Heart right ventricle (tissue), 16 donors: ENCODE data around the gene FBXW12. TPM values are rescaled to one million over a fixed set of nuclear protein-coding genes. Genes with fewer than 3 reads are reported as not detected.

Experiments
- ATAC-seq, 8 donors: fragments of 200-7000 bp; cut with Tn5 transposase; one replicate each; pipeline ENCODE4 v1.9.1; 2020; ENCODE audit warnings: mild to moderate bottlenecking in 8 of 8, moderate library complexity in 8 of 8, moderate number of reproducible peaks in 1 of 8
- DNase-seq, 2 donors: peaks; one replicate each; pipeline ENCODE4 v3.0.0-alpha.2; 2020
- H3K27ac ChIP-seq, 10 donors: fragments of 200-600 bp; sonication (generic) in 2 of 10; one replicate each; pipeline versions ENCODE4 v1.5.0 to v1.8.0; 2020 to 2022; ENCODE audit warnings: mild to moderate bottlenecking in 3 of 10
- H3K27me3 ChIP-seq, 7 donors: fragments of 200-600 bp; one replicate each; pipeline ENCODE4 v1.8.0; 2021 to 2022; ENCODE audit warnings: mild to moderate bottlenecking in 2 of 7
- H3K36me3 ChIP-seq, 9 donors: fragments of 200-600 bp; sonication (generic) in 1 of 9; one replicate each; pipeline versions ENCODE4 v1.5.0 to v1.8.0; 2020 to 2022; ENCODE audit warnings: mild to moderate bottlenecking in 2 of 9
- H3K4me1 ChIP-seq, 9 donors: fragments of 200-600 bp; sonication (generic) in 1 of 9; one replicate each; pipeline versions ENCODE4 v1.5.0 to v1.8.0; 2020 to 2022; ENCODE audit warnings: mild to moderate bottlenecking in 4 of 9
- H3K4me3 ChIP-seq, 10 donors: fragments of 200-600 bp; sonication (generic) in 2 of 10; one replicate each; pipeline versions ENCODE4 v1.5.0 to v1.8.0; 2020 to 2022; ENCODE audit warnings: mild to moderate bottlenecking in 7 of 10, moderate library complexity in 2 of 10
- H3K9me3 ChIP-seq, 11 donors: fragments of 200-600 bp in 10 of 11; sonication (generic) in 2 of 11; one replicate each; pipeline versions ENCODE4 v1.5.0 to v1.8.0; 2013 to 2022; ENCODE audit warnings: mild to moderate bottlenecking in 2 of 11, control low read depth in 1 of 11, moderate library complexity in 1 of 11
- WGBS, 2 donors: extraction: QIAGEN DNeasy Blood & Tissue Kit; methylation state at CpG; one replicate each; pipeline ENCODE4 v1.1.7; 2013; ENCODE audit warnings: inconsistent platforms in 1 of 2; 5-methylcytosine and 5-hydroxymethylcytosine counted together
- intact Hi-C, 10 donors: fragments of 100-400 bp; cut with DNase I; formaldehyde crosslinking; loops; one replicate each; pipeline versions ENCODE4 v1.11.1 to v1.14.2; 2022
- polyA plus RNA-seq, 2 donors: library from polyadenylated mRNA; stranded (reverse); fragments of 200-250 nt; gene quantifications; one replicate each; pipeline ENCODE4 v1.2.3, GENCODE V29; 2013
- total RNA-seq, 10 donors: library from RNA; stranded (reverse); fragmentation: NEBNext Ultra II Directional in 3 of 10; extraction: Animal tissue kit (Norgen Biotek cat#: 25700) in 3 of 10; gene quantifications; one replicate each; pipeline versions ENCODE4 v1.2.1 to v1.2.4, GENCODE V29; 2021 to 2023
- TF ChIP-seq, protein P1 (sequence below), 9 donors: fragments of 200-600 bp; sonication (generic) in 2 of 9; IDR thresholded peaks; one replicate each; pipeline versions ENCODE4 v1.5.0 to v1.8.0; 2021 to 2022; ENCODE audit warnings: antibody characterized with exemption in 9 of 9, mild to moderate bottlenecking in 5 of 9, moderate library complexity in 1 of 9
- donor health status: Arrhythmogenic right ventricular cardiomyopathy.
- donor health status: ischemic (EF 13 %, LVEDD 7.1; RV severe dilation, severe dysfunction).
- donor health status: healthy with polysubstance abuse.
- donor health status: DM: no; HTN: yes; CAD: no.
- donor health status: DM: no; HTN: no; CAD: no.
- donor health status: ischemic (EF 25% LVEDD 6.9; RV normal size, moderate dysfunction).
- donor health status: ischemic (EF 25% LVEDD 5.7; RV mildly dilated, moderate dysfunction).
- donor health status: healthy.
- donor health status: DM: yes; HTN: yes; CAD: no.
- donor health status: Ischemic cardiomyopathy.
- donor health status: ischemic (EF 35%, LVEDD 5.7; RV mildly dilated, moderate dysfunction).
- donor health status: nonischemic (EF 11% LVEDD 7.7; RV severe dilation, severe dysfunction).
- donor health status: DM: yes; HTN: yes; CAD: no.
- donor health status: PGD.
- donor health status: ischemic (EF 29% LVEDD 5.4; RV normal size, mild dysfunction).
- donor health status: nonischemic (EF 23%, LVEDD 6.1; RV moderate dilation, normal function).

The FBXW12 gene
- total and polyA plus RNA-seq, 12 donors, result 0.28 to 0.29 TPM; not detected in 10

DNA sequence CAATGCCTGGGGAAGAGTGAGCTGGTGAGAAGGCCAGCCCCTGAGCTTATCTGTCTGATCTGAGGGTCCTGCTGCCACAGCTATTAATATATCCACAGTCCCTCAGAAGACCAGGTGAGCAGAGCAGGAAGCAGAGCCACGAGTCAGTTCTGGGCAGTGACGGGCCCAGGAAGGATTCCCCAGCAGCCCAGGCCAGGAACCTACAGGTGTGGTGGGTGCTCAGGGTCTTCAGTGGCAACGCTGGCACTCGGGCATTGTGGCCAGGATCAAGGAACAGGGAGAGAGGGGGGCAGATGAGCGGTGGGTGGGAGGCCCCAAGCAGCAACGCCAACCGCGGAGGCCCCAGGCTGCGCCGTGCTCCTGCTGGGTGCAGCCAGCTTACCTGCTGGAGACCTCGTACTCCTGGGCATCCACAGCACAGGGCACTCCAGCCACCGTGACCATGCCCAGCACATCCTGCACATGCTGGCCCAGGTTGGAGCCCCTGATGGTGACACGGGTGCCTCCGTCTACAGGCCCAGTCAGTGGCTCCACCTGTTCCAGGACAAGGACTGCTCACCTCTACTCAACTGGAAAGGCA is 45.6 kb downstream of the FBXW12 start:
- no peaks in the 10 kb centered on the region for H3K9me3 ChIP-seq
- no peaks in the 10 kb centered on the region for H3K27me3 ChIP-seq
- TF ChIP-seq, protein P1, sequence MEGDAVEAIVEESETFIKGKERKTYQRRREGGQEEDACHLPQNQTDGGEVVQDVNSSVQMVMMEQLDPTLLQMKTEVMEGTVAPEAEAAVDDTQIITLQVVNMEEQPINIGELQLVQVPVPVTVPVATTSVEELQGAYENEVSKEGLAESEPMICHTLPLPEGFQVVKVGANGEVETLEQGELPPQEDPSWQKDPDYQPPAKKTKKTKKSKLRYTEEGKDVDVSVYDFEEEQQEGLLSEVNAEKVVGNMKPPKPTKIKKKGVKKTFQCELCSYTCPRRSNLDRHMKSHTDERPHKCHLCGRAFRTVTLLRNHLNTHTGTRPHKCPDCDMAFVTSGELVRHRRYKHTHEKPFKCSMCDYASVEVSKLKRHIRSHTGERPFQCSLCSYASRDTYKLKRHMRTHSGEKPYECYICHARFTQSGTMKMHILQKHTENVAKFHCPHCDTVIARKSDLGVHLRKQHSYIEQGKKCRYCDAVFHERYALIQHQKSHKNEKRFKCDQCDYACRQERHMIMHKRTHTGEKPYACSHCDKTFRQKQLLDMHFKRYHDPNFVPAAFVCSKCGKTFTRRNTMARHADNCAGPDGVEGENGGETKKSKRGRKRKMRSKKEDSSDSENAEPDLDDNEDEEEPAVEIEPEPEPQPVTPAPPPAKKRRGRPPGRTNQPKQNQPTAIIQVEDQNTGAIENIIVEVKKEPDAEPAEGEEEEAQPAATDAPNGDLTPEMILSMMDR (IDR thresholded peaks at IDR 0.05), result no peak
- peaks cover 0 to 7% (median 0%) of the 10 kb centered on the region in 9 donors for H3K4me1 ChIP-seq
- WGBS, 2 donors, result 95% methylated on average over 14 of the region's 14 CpGs
- peaks cover 0 to 65% (median 22%) of the 10 kb centered on the region in 9 donors for H3K36me3 ChIP-seq
- ATAC-seq (no peak), DNase-seq (no peak)
- H3K4me3 ChIP-seq, result no peak overlapping the region
- intact Hi-C loops, result no loop called here
- H3K27ac ChIP-seq, result no peak overlapping the region

DNA sequence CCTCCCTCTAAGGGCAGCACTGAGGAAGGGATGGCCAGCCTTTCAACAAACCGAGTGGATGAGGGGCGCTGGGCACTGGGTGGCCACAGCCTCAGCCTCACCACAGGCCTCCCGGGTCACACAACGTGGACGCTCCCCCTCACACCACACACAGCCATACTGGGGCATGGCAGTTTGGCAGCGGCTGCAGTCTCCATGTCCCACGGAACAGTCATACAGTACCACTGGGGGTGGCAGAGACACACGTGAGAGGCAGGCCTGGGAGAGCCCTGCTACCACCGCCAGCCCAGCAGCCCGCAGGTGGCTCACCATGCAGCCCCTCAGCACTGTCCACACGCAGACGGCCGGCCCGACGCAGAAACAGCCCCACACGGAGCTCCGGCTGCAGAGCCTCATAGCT is 46.1 kb downstream of the FBXW12 start:
- no peak for DNase-seq
- Histone ChIP-seq H3K9me3 (no peaks in the 10 kb centered on the region), H3K27ac (no peak overlapping the region), H3K4me1 (peaks cover 0 to 7% (median 0%) of the 10 kb centered on the region in 9 donors), H3K4me3 (no peak overlapping the region), H3K36me3 (peaks cover 0 to 59% (median 21%) of the 10 kb centered on the region in 9 donors), H3K27me3 (no peaks in the 10 kb centered on the region)
- intact Hi-C loops, result no loop called here
- WGBS, 2 donors, result 92 to 95% methylated on average over 17 of the region's 17 CpGs
- TF ChIP-seq, protein P1 (IDR thresholded peaks at IDR 0.05), result no peak
- ATAC-seq, result no peak

DNA sequence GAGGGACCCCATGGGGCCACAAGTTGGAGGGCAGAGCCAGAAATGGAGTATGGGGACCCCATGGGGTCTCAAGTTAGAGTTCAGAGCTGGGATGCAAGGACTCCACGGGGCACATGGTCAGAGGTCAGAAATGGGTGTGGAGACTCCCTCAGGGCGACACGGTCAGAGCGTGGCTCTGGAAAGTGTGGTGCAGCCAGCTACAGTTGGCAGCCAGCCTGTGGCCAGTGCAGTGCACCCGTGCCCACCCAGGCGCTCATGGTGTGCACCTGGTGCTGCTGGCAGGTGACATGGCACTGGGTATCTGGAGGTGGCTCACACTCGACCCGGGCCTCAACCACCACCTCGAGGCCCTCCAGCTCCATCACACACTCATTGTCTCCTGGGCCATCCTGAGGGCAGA is 46.6 kb downstream of the FBXW12 start:
- H3K4me1 ChIP-seq, result peaks cover 0 to 7% (median 0%) of the 10 kb centered on the region in 9 donors
- TF ChIP-seq, protein P1 (IDR thresholded peaks at IDR 0.05), result no peak
- 88 to 90% methylated on average over 9 of the region's 9 CpGs for WGBS, 2 donors
- H3K4me3 ChIP-seq, result no peak overlapping the region
- H3K36me3 ChIP-seq, result peaks cover 0 to 54% (median 21%) of the 10 kb centered on the region in 9 donors
- no peak overlapping the region for H3K27ac ChIP-seq
- DNase-seq (no peak), ATAC-seq (no peak)
- intact Hi-C loops, result no loop called here
- H3K9me3 ChIP-seq, result no peaks in the 10 kb centered on the region
- no peaks in the 10 kb centered on the region for H3K27me3 ChIP-seq

DNA sequence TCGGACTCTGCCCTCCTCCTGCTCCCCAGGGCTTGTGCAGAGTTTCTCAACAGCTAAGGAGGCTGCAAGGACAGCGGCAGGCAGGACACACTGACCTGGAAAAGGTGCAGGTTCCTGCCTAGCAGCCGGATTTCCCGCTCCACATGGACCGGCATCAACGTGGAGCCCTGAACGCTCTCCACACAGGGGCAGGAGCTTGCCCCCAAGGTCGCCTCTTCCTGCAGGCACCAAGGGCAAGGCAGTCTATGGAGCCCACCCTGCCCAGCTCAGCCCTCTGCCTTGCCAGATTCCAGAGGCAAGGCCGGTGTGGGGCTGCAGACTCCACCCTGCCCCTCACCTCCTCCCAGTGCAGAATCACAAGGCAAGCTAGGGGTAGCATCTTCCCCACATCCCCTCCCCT is 47.1 kb downstream of the FBXW12 start:
- Histone ChIP-seq H3K4me3 (no peak overlapping the region), H3K36me3 (peaks cover 0 to 49% (median 21%) of the 10 kb centered on the region in 9 donors), H3K27ac (no peak overlapping the region), H3K27me3 (no peaks in the 10 kb centered on the region), H3K9me3 (no peaks in the 10 kb centered on the region), H3K4me1 (peaks cover 0 to 11% (median 3%) of the 10 kb centered on the region in 9 donors)
- 95% methylated on average over 9 of the region's 9 CpGs for WGBS, 2 donors
- intact Hi-C loops, result no loop called here
- DNase-seq (no peak), ATAC-seq (no peak)
- TF ChIP-seq, protein P1 (IDR thresholded peaks at IDR 0.05), result no peak
